ENCODE data around the gene OR52N5.

GRCh38 chr11:5726351-5726750 lies 56.8 kb downstream of the OR52N5 start:
- TF ChIP-seq, protein P1, sequence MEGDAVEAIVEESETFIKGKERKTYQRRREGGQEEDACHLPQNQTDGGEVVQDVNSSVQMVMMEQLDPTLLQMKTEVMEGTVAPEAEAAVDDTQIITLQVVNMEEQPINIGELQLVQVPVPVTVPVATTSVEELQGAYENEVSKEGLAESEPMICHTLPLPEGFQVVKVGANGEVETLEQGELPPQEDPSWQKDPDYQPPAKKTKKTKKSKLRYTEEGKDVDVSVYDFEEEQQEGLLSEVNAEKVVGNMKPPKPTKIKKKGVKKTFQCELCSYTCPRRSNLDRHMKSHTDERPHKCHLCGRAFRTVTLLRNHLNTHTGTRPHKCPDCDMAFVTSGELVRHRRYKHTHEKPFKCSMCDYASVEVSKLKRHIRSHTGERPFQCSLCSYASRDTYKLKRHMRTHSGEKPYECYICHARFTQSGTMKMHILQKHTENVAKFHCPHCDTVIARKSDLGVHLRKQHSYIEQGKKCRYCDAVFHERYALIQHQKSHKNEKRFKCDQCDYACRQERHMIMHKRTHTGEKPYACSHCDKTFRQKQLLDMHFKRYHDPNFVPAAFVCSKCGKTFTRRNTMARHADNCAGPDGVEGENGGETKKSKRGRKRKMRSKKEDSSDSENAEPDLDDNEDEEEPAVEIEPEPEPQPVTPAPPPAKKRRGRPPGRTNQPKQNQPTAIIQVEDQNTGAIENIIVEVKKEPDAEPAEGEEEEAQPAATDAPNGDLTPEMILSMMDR (IDR thresholded peaks at IDR 0.05; ENCODE audit: extremely low read depth in 1 of 2, insufficient read depth in 1 of 2, low read depth in 1 of 2, low read length in 2 of 2): no peak
- TF ChIP-seq POLR2A (IDR thresholded peaks at IDR 0.05; ENCODE audit: low read depth, low read length) (no peak), EZH2 (IDR thresholded peaks at IDR 0.05; ENCODE audit: borderline replicate concordance, low read depth, low read length, severe bottlenecking) (no peak), MYC (IDR thresholded peaks at IDR 0.05; ENCODE audit: low read depth, low read length) (no peak), POLR2AphosphoS5 (IDR thresholded peaks at IDR 0.05; ENCODE audit: insufficient read depth, low read depth, low read length) (no peak), FOS (IDR thresholded peaks at IDR 0.05; ENCODE audit: borderline replicate concordance, insufficient read depth, low read length) (no peak)
